ENCODE measurements around the gene RMC1.

DNA sequence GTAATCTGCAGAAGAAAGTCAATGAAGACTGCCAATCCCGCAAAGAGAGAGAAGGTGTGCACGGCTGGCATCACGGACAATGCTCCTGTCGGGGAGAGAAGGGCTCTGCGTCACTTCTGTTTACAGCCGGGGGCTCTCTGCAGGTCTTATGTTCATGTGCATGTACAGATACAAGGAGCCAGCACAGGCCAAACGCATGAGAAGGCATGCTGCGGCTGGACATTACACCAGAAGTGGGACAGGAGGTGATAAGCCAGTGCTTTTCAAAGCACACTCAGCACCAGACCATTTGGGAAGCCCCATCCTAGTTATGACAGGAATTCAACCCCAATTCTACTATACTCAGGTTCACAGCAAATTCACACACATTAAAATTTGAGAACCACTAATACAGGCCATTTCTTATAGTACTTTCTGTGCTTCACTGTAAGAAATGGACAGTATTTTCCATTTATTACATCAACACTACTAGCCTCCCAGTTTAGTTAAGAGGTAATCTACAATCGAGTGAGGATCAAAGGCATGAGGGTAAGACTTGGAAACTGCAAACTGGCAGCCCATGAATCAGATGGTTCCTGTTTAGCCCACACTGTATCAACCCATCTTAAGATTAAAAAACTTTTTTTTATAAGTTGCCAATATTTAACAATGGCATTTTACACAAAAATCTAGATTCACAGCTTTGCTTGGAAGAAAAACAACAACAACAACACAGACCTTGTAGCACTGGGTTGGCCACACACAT lies 38.2 kb downstream of the RMC1 start:
- TF ChIP-seq GABPA (IDR thresholded peaks at IDR 0.05; ENCODE audit: low read depth) = no peak
- TF ChIP-seq, protein P1, sequence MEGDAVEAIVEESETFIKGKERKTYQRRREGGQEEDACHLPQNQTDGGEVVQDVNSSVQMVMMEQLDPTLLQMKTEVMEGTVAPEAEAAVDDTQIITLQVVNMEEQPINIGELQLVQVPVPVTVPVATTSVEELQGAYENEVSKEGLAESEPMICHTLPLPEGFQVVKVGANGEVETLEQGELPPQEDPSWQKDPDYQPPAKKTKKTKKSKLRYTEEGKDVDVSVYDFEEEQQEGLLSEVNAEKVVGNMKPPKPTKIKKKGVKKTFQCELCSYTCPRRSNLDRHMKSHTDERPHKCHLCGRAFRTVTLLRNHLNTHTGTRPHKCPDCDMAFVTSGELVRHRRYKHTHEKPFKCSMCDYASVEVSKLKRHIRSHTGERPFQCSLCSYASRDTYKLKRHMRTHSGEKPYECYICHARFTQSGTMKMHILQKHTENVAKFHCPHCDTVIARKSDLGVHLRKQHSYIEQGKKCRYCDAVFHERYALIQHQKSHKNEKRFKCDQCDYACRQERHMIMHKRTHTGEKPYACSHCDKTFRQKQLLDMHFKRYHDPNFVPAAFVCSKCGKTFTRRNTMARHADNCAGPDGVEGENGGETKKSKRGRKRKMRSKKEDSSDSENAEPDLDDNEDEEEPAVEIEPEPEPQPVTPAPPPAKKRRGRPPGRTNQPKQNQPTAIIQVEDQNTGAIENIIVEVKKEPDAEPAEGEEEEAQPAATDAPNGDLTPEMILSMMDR (IDR thresholded peaks at IDR 0.05; ENCODE audit: insufficient read depth, low read length) = no peak
- TF ChIP-seq, protein P2, sequence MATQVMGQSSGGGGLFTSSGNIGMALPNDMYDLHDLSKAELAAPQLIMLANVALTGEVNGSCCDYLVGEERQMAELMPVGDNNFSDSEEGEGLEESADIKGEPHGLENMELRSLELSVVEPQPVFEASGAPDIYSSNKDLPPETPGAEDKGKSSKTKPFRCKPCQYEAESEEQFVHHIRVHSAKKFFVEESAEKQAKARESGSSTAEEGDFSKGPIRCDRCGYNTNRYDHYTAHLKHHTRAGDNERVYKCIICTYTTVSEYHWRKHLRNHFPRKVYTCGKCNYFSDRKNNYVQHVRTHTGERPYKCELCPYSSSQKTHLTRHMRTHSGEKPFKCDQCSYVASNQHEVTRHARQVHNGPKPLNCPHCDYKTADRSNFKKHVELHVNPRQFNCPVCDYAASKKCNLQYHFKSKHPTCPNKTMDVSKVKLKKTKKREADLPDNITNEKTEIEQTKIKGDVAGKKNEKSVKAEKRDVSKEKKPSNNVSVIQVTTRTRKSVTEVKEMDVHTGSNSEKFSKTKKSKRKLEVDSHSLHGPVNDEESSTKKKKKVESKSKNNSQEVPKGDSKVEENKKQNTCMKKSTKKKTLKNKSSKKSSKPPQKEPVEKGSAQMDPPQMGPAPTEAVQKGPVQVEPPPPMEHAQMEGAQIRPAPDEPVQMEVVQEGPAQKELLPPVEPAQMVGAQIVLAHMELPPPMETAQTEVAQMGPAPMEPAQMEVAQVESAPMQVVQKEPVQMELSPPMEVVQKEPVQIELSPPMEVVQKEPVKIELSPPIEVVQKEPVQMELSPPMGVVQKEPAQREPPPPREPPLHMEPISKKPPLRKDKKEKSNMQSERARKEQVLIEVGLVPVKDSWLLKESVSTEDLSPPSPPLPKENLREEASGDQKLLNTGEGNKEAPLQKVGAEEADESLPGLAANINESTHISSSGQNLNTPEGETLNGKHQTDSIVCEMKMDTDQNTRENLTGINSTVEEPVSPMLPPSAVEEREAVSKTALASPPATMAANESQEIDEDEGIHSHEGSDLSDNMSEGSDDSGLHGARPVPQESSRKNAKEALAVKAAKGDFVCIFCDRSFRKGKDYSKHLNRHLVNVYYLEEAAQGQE (IDR thresholded peaks at IDR 0.05; ENCODE audit: insufficient replicate concordance, low read depth) = no peak
